Trophoblast cell (in vitro differentiated cells and primary cell): ENCODE results near the gene KBTBD7. TPM values are rescaled to one million over a fixed set of nuclear protein-coding genes. Genes with fewer than 3 reads are reported as not detected.

Source experiments
- DNase-seq, 2 donors: peaks; one replicate each; pipeline ENCODE4 v3.0.0-alpha.2; 2016
- H2AFZ ChIP-seq: 2 replicates; pipeline ENCODE4 v1.6.1; 2013; ENCODE audit warnings: low read length, moderate library complexity, mild to moderate bottlenecking; ENCODE audit not compliant: insufficient read depth, poor library complexity
- H2AK5ac ChIP-seq: 2 replicates; pipeline ENCODE4 v1.6.1; 2013; ENCODE audit warnings: mild to moderate bottlenecking, low read length
- H2BK120ac ChIP-seq: 2 replicates; pipeline ENCODE4 v1.6.1; 2013; ENCODE audit warnings: low read length, mild to moderate bottlenecking, moderate library complexity; ENCODE audit not compliant: insufficient read depth, poor library complexity
- H2BK12ac ChIP-seq: 2 replicates; pipeline ENCODE4 v1.6.1; 2013; ENCODE audit warnings: mild to moderate bottlenecking, low read length, moderate library complexity
- H2BK5ac ChIP-seq: 2 replicates; pipeline ENCODE4 v1.6.1; 2013; ENCODE audit warnings: low read length, low read depth, moderate library complexity, mild to moderate bottlenecking; ENCODE audit not compliant: poor library complexity
- H3K14ac ChIP-seq: 2 replicates; pipeline ENCODE4 v1.6.1; 2013; ENCODE audit warnings: mild to moderate bottlenecking, low read length
- H3K18ac ChIP-seq: 2 replicates; pipeline ENCODE4 v1.6.1; 2013; ENCODE audit warnings: mild to moderate bottlenecking, low read length
- H3K23ac ChIP-seq: 2 replicates; pipeline ENCODE4 v1.6.1; 2013; ENCODE audit warnings: low read length
- H3K27ac ChIP-seq: 2 replicates; pipeline ENCODE4 v1.5.1; 2013; ENCODE audit warnings: low read depth, mild to moderate bottlenecking, inconsistent platforms, low read length, moderate library complexity
- H3K27me3 ChIP-seq: 2 replicates; pipeline ENCODE4 v1.6.1; 2013; ENCODE audit warnings: inconsistent platforms, mild to moderate bottlenecking, low read length, moderate library complexity; ENCODE audit not compliant: insufficient read depth
- H3K36me3 ChIP-seq, 2 experiments: 1 replicate in 1 of 2; 2 replicates in 1 of 2; pipeline ENCODE4 v1.6.1; 2013; ENCODE audit warnings: low read length in 2 of 2, mild to moderate bottlenecking in 2 of 2, moderate library complexity in 1 of 2; ENCODE audit not compliant: insufficient read depth in 2 of 2, control insufficient read depth in 1 of 2
- H3K4ac ChIP-seq: 2 replicates; pipeline ENCODE4 v1.6.1; 2013; ENCODE audit warnings: low read depth, mild to moderate bottlenecking, low read length, moderate library complexity
- H3K4me1 ChIP-seq, 2 experiments: 1 replicate in 1 of 2; 2 replicates in 1 of 2; pipeline ENCODE4 v1.6.1; 2013; ENCODE audit warnings: low read length in 2 of 2, mild to moderate bottlenecking in 2 of 2, moderate library complexity in 1 of 2; ENCODE audit not compliant: insufficient read depth in 2 of 2, control insufficient read depth in 1 of 2
- H3K4me2 ChIP-seq: 2 replicates; pipeline ENCODE4 v1.6.1; 2013; ENCODE audit warnings: inconsistent platforms, mild to moderate bottlenecking, low read length, moderate library complexity
- H3K4me3 ChIP-seq: 2 replicates; pipeline ENCODE4 v1.5.1; 2013; ENCODE audit warnings: mild to moderate bottlenecking, low read depth, low read length, inconsistent platforms
- H3K79me1 ChIP-seq: one replicate; pipeline ENCODE4 v1.6.1; 2013; ENCODE audit warnings: low read length
- H3K79me2 ChIP-seq: 2 replicates; pipeline ENCODE4 v1.6.1; 2013; ENCODE audit warnings: low read length, mild to moderate bottlenecking; ENCODE audit not compliant: control insufficient read depth, insufficient read depth, poor library complexity
- H3K9ac ChIP-seq: 2 replicates; pipeline ENCODE4 v1.6.1; 2013; ENCODE audit warnings: mild to moderate bottlenecking, low read length
- H3K9me3 ChIP-seq: 2 replicates; pipeline ENCODE4 v1.6.1; 2013; ENCODE audit warnings: low read depth, mild to moderate bottlenecking, control low read depth, inconsistent platforms, low read length; ENCODE audit not compliant: insufficient read depth
- H4K12ac ChIP-seq: 2 replicates; pipeline ENCODE4 v1.6.1; 2013; ENCODE audit warnings: low read depth, mild to moderate bottlenecking, low read length, moderate library complexity
- H4K8ac ChIP-seq: 2 replicates; pipeline ENCODE4 v1.6.1; 2013; ENCODE audit warnings: low read depth, mild to moderate bottlenecking, low read length, moderate library complexity
- H4K91ac ChIP-seq: one replicate; pipeline ENCODE4 v1.6.1; 2013; ENCODE audit warnings: low read depth, mild to moderate bottlenecking, low read length, moderate library complexity
- WGBS: extraction: QIAGEN DNeasy Blood & Tissue Kit; methylation state at CpG from one replicate; pipeline ENCODE4 v1.1.7; 2013; ENCODE audit warnings: missing lambda C conversion rate; ENCODE audit not compliant: insufficient read length, insufficient coverage; ENCODE audit errors: extremely low coverage; 5-methylcytosine and 5-hydroxymethylcytosine counted together
- polyA plus RNA-seq: library from polyadenylated mRNA; stranded (reverse); fragments of 200-250 nt; gene quantifications from 2 replicates; pipeline ENCODE4 v1.2.3, GENCODE V29; 2013

KBTBD7 gene
- 5.0 and 5.5 TPM in 2 replicates for polyA plus RNA-seq

DNA sequence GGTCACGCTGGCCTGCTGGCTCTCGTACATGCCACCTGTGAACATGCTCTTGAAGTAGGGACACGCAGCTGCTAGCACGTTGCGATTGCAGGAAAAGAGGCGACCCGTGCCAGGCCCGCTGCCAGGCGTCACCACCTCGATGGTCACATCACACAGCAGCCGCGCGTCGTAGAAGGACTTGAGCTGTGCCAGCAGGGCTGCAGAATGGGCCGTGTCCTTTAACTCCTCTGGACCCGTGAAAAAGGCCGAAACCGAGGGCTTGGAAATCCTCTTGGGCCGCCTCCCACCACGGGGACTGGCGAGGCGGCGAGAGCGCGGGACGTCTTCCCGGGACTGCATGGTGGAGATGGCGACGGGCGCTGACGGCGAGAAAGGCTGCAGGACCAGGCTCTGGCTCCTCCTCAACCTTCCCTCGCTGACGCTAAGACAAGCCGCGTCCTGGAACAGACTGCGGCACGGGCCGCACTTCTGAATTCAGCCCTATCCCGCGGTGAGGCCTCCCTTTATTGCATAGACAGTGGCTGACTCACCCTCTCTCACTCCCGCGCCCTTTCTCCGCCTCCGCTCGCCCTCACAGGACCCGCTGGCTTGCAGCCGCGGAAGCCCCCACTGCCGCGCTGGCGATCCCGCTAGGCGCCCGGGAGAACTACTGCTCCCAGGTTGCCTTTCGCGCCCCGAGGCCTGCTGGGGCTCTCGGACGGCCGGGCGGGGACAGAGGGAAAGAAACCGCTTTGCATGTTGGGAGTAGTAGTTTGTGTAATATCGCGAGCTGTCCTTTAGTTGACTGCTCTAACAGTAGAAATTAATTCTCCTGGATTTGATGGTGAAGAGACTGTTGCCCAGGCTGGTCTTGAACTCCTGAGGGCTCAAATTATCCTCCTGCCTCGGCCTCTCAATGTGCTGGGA lies at the start of gene KBTBD7:
TSS of gene KBTBD7 (minus strand) at position 651 of the 906 bp plus-strand sequence. CDS start at position 339, 312 bp downstream.
- peak within 1 kb of the TSS; percentile 18 for H2BK120ac ChIP-seq
- H4K12ac ChIP-seq, result peak within 1 kb of the TSS; percentile 75
- peak within 1 kb of the TSS; percentile 70 for H3K4me2 ChIP-seq
- no CpG with 5 or more reads among the region's 66 CpGs for WGBS
- no peak within 1 kb of the TSS for H2BK12ac ChIP-seq
- peaks cover 6 to 7% of the 10 kb centered on the region in 2 experiments for H3K4me1 ChIP-seq
- H4K8ac ChIP-seq, result peak within 1 kb of the TSS; percentile 87
- H3K79me2 ChIP-seq, result peaks cover 5% of the 10 kb centered on the region
- no peaks in the 10 kb centered on the region for H3K27me3 ChIP-seq
- H2AFZ ChIP-seq, result peak within 1 kb of the TSS; percentile 96
- peak within 1 kb of the TSS; percentile 65 for H4K91ac ChIP-seq
- H3K4me3 ChIP-seq, result peak within 1 kb of the TSS; percentile 76
- H3K23ac ChIP-seq, result no peak within 1 kb of the TSS
- peak within 1 kb of the TSS; percentile 14 for H3K18ac ChIP-seq
- no peaks in the 10 kb centered on the region for H3K9me3 ChIP-seq
- peak within 1 kb of the TSS; percentile 81 for H3K27ac ChIP-seq
- H3K36me3 ChIP-seq, result no peaks in the 10 kb centered on the region
- peak within 1 kb of the TSS; percentile 41 for H3K4ac ChIP-seq
- H2BK5ac ChIP-seq, result peak within 1 kb of the TSS; percentile 3
- H2AK5ac ChIP-seq, result peak within 1 kb of the TSS; percentile 59
- peaks cover 6% of the 10 kb centered on the region for H3K79me1 ChIP-seq
- H3K14ac ChIP-seq, result peak within 1 kb of the TSS; percentile 72
- H3K9ac ChIP-seq, result peak within 1 kb of the TSS; percentile 49
- DNase-seq, result peak; percentile 95 to 96

- WGBS, result no CpG with 5 or more reads among the region's 4 CpGs
- H3K18ac ChIP-seq, result no peak overlapping the region
- peaks cover 0 to 3% of the 10 kb centered on the region in 2 experiments for H3K4me1 ChIP-seq
- peaks cover 4 to 7% of the 10 kb centered on the region in 2 experiments for H3K36me3 ChIP-seq
- no peak overlapping the region for H4K8ac ChIP-seq
- H3K27me3 ChIP-seq, result no peaks in the 10 kb centered on the region
- no peak overlapping the region for H3K23ac ChIP-seq
- no peaks in the 10 kb centered on the region for H3K9me3 ChIP-seq
- no peak overlapping the region for H4K91ac ChIP-seq
- H3K14ac ChIP-seq, result no peak overlapping the region
- no peak overlapping the region for H2BK5ac ChIP-seq
- no peak overlapping the region for H3K27ac ChIP-seq
- no peak overlapping the region for H2AK5ac ChIP-seq
- H2AFZ ChIP-seq, result no peak overlapping the region
- no peak overlapping the region for H3K4ac ChIP-seq
- no peak for DNase-seq
- H3K9ac ChIP-seq, result no peak overlapping the region
- no peak overlapping the region for H3K4me2 ChIP-seq
- H3K79me2 ChIP-seq, result no peaks in the 10 kb centered on the region
- H3K4me3 ChIP-seq, result no peak overlapping the region
- no peak overlapping the region for H2BK12ac ChIP-seq
- no peaks in the 10 kb centered on the region for H3K79me1 ChIP-seq
- H2BK120ac ChIP-seq, result no peak overlapping the region
- H4K12ac ChIP-seq, result no peak overlapping the region
Observed at GRCh38 chr13:41241626-41242025, 47.3 kb upstream of the KBTBD7 start.

GRCh38 chr13:41236369-41236768 lies 42.0 kb upstream of the KBTBD7 start:
- H3K79me2 ChIP-seq, result no peaks in the 10 kb centered on the region
- WGBS, result no CpG with 5 or more reads among the region's 1 CpG
- no peak overlapping the region for H4K8ac ChIP-seq
- no peak overlapping the region for H3K14ac ChIP-seq
- no peak overlapping the region for H4K12ac ChIP-seq
- H3K23ac ChIP-seq, result no peak overlapping the region
- no peak overlapping the region for H3K4ac ChIP-seq
- H3K18ac ChIP-seq, result no peak overlapping the region
- no peak overlapping the region for H2BK120ac ChIP-seq
- H2BK12ac ChIP-seq, result no peak overlapping the region
- H3K36me3 ChIP-seq, result peaks cover 1 to 5% of the 10 kb centered on the region in 2 experiments
- no peak overlapping the region for H3K9ac ChIP-seq
- no peak overlapping the region for H3K4me2 ChIP-seq
- H4K91ac ChIP-seq, result no peak overlapping the region
- no peaks in the 10 kb centered on the region for H3K79me1 ChIP-seq
- H3K4me3 ChIP-seq, result no peak overlapping the region
- no peaks in the 10 kb centered on the region for H3K9me3 ChIP-seq
- H2AK5ac ChIP-seq, result no peak overlapping the region
- no peak overlapping the region for H2BK5ac ChIP-seq
- H3K4me1 ChIP-seq, result no peaks in the 10 kb centered on the region
- H2AFZ ChIP-seq, result no peak overlapping the region
- no peak for DNase-seq
- H3K27ac ChIP-seq, result no peak overlapping the region
- no peaks in the 10 kb centered on the region for H3K27me3 ChIP-seq

GRCh38 chr13:41232578-41233480 lies 38.5 kb upstream of the KBTBD7 start:
- Histone ChIP-seq H3K9me3 (no peaks in the 10 kb centered on the region), H3K18ac (no peak overlapping the region), H3K36me3 (peaks cover 3 to 4% of the 10 kb centered on the region in 2 experiments), H3K14ac (no peak overlapping the region), H2AFZ (no peak overlapping the region), H3K27ac (no peak overlapping the region), H3K27me3 (no peaks in the 10 kb centered on the region), H3K79me1 (no peaks in the 10 kb centered on the region), H4K12ac (no peak overlapping the region), H3K23ac (no peak overlapping the region), H3K4me2 (no peak overlapping the region), H2BK12ac (no peak overlapping the region), H3K9ac (no peak overlapping the region), H2AK5ac (no peak overlapping the region), H4K8ac (no peak overlapping the region), H3K4me1 (no peaks in the 10 kb centered on the region), H3K4me3 (no peak overlapping the region), H3K79me2 (no peaks in the 10 kb centered on the region), H2BK120ac (no peak overlapping the region), H4K91ac (no peak overlapping the region), H2BK5ac (no peak overlapping the region), H3K4ac (no peak overlapping the region)
- no peak for DNase-seq
- no CpG with 5 or more reads among the region's 4 CpGs for WGBS
